Right lobe of liver (tissue), 4 donors: ENCODE measurements around the gene FRMPD4.

Experiments used
- POLR2A ChIP-seq: fragments of 450-650 bp; IDR thresholded peaks from one replicate; pipeline ENCODE4 v1.6.1; 2017; ENCODE audit warnings: antibody characterized with exemption, mild to moderate bottlenecking
- TF ChIP-seq, protein P1 (sequence below), 4 donors: fragments of 200-600 bp in 3 of 4; fragments of 450-650 bp in 1 of 4; IDR thresholded peaks; one replicate each; pipeline versions ENCODE4 v1.5.1 to v1.8.0; 2016 to 2022; ENCODE audit warnings: antibody characterized with exemption in 4 of 4, mild to moderate bottlenecking in 2 of 4
- donor health status: DM: no; HTN: no; CAD: no.
- donor health status: DM: no; HTN: no; CAD: no.
- donor health status: DM: no; HTN: yes; CAD: no.

GRCh38 chrX:12673487-12673886, 535.2 kb downstream of the FRMPD4 start:
- TF ChIP-seq, protein P1, sequence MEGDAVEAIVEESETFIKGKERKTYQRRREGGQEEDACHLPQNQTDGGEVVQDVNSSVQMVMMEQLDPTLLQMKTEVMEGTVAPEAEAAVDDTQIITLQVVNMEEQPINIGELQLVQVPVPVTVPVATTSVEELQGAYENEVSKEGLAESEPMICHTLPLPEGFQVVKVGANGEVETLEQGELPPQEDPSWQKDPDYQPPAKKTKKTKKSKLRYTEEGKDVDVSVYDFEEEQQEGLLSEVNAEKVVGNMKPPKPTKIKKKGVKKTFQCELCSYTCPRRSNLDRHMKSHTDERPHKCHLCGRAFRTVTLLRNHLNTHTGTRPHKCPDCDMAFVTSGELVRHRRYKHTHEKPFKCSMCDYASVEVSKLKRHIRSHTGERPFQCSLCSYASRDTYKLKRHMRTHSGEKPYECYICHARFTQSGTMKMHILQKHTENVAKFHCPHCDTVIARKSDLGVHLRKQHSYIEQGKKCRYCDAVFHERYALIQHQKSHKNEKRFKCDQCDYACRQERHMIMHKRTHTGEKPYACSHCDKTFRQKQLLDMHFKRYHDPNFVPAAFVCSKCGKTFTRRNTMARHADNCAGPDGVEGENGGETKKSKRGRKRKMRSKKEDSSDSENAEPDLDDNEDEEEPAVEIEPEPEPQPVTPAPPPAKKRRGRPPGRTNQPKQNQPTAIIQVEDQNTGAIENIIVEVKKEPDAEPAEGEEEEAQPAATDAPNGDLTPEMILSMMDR (IDR thresholded peaks at IDR 0.05): no peak
- no peak for TF ChIP-seq POLR2A
